ENCODE measurements around the gene KCNH3. TPM values are rescaled to one million over a fixed set of nuclear protein-coding genes. Genes with fewer than 3 reads are reported as not detected.
"Not testable (repeated sequence)": the region's sequence is repeated elsewhere in the genome, so short reads cannot be mapped to it uniquely, and the experiment has no call there.

KCNH3 gene
- total RNA-seq, 2 donors from 2014 or later = 0.19 to 1.0 TPM

DNA sequence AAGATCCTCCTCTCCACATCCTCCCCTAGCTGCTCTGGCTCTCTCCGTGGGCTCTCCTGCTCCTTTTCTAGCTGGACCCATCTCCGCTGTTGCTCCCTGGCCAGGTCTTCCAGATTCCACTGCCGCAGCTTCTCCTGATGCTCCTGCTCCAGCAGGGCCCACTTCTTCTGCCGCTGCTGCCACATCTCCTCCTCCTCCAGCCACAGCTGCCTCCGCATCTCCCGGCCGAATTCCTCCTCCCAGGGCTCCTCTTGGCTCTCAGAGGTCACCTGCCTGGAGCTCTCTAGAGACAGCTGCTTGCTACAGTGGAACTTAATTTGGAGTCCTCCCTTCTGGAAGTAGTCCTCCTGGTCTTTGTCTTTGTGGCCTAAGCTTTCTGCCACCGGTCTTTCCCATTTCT lies 61.1 kb downstream of the KCNH3 start:
- TF ChIP-seq, protein P1, sequence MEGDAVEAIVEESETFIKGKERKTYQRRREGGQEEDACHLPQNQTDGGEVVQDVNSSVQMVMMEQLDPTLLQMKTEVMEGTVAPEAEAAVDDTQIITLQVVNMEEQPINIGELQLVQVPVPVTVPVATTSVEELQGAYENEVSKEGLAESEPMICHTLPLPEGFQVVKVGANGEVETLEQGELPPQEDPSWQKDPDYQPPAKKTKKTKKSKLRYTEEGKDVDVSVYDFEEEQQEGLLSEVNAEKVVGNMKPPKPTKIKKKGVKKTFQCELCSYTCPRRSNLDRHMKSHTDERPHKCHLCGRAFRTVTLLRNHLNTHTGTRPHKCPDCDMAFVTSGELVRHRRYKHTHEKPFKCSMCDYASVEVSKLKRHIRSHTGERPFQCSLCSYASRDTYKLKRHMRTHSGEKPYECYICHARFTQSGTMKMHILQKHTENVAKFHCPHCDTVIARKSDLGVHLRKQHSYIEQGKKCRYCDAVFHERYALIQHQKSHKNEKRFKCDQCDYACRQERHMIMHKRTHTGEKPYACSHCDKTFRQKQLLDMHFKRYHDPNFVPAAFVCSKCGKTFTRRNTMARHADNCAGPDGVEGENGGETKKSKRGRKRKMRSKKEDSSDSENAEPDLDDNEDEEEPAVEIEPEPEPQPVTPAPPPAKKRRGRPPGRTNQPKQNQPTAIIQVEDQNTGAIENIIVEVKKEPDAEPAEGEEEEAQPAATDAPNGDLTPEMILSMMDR (IDR thresholded peaks at IDR 0.05) = no peak
- DNase-seq (ENCODE audit: low spot score) = no peak
- Histone ChIP-seq H3K4me1 (no peaks in the 10 kb centered on the region), H3K4me3 (no peak overlapping the region), H3K36me3 (no peaks in the 10 kb centered on the region), H3K27ac (no peak overlapping the region), H3K9me3 (no peaks in the 10 kb centered on the region), H3K27me3 (no peaks in the 10 kb centered on the region)

DNA sequence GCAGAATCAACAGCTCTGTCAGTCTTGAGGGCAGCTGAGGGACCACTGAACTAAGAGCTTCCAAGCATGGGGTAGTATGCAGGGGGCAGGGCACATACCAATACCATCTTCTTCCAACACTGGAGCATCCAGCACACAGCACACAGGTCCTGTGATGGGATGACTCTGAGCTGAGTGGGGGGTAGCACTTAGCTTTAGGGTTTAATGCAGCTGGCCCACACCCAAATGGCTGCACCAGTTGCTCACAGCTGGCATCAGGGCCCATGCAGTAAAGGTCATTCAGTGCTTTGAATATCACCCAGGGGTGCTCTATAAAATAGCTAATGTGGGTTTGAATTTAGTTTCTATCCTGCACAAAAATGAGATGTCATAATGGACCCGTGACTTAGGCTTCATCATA lies 64.9 kb downstream of the KCNH3 start:
- TF ChIP-seq, protein P1 (IDR thresholded peaks at IDR 0.05) = no peak

DNA sequence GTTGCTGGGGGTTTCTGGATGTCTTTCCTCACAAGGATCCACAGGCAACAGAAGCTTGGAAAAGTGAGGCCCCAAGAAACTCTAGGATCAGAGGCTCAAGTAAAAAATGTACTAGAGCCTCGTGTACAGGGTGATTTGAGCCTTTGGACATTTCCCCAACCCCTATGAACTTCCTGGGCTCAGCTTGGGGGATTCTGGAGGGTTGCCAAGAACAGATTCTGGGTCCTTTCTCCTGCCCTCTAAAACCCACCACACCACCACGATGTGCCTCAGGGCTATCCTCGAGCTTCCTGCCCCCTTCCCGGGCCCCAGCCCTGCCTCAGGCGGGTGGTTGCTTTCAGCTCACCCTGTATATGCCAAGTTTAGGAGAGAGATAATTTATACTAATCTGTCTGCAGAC lies 66.0 kb downstream of the KCNH3 start:
- H3K27me3 ChIP-seq = no peaks in the 10 kb centered on the region
- H3K4me1 ChIP-seq = no peaks in the 10 kb centered on the region
- no peaks in the 10 kb centered on the region for H3K9me3 ChIP-seq
- no peak for DNase-seq (ENCODE audit: low spot score)
- no peak overlapping the region for H3K27ac ChIP-seq
- TF ChIP-seq, protein P1 (IDR thresholded peaks at IDR 0.05) = no peak
- H3K4me3 ChIP-seq = no peak overlapping the region
- no peaks in the 10 kb centered on the region for H3K36me3 ChIP-seq

More for the DNA sequence above, 64.9 kb downstream of the KCNH3 start:
- no peaks in the 10 kb centered on the region for H3K9me3 ChIP-seq
- no peak overlapping the region for H3K27ac ChIP-seq
- no peaks in the 10 kb centered on the region for H3K36me3 ChIP-seq
- H3K4me1 ChIP-seq = no peaks in the 10 kb centered on the region
- H3K4me3 ChIP-seq = no peak overlapping the region
- no peaks in the 10 kb centered on the region for H3K27me3 ChIP-seq
- no peak for DNase-seq (ENCODE audit: low spot score)

DNA sequence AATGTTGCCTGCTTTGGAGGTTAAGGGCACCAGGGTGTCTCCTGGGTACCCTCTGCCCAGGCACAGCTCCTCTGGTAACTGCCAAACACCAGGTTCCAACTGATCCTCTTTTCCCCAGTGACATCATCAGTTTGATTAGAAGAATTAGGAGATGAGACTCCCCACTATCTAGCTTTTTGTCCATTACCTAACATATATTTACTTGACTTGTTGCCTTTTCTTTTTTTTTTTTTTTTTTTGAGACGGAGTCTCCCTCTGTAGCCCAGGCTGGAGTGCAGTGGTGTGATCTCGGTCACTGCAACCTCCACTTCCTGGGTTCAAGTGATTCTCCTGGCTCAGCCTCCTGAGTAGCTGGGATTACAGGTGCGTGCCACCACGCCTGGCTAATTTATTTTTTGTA lies 66.7 kb downstream of the KCNH3 start, which contains the start of gene FAM186B:
Gene FAM186B (minus strand): TSS at position 101 of the 400 bp plus-strand sequence. CDS start 162 bp downstream, outside the sequence.
- not testable (repeated sequence) for H3K36me3 ChIP-seq; DNase-seq (ENCODE audit: low spot score)

More for the DNA sequence above, 66.7 kb downstream of the KCNH3 start, which contains the start of gene FAM186B:
- not testable (repeated sequence) for H3K27ac ChIP-seq, H3K27me3 ChIP-seq, H3K4me1 ChIP-seq, H3K9me3 ChIP-seq, H3K4me3 ChIP-seq

Other genes with a start within 250 kb of the KCNH3 start
- gene PRPH, start 243.9 kb upstream of the KCNH3 start, total RNA-seq = under 1 TPM in 1 of 2 donors, not detected in 1; 0.75 TPM
- under 1 TPM in 1 of 2 donors, not detected in 1; 0.48 TPM for gene TROAP, start 215.8 kb upstream of the KCNH3 start, total RNA-seq
- gene C1QL4, start 201.8 kb upstream of the KCNH3 start, total RNA-seq = not detected
- gene DNAJC22, start 192.1 kb upstream of the KCNH3 start, total RNA-seq = 1 to 10 TPM in 1 of 2 donors, under 1 TPM in 1; 0.93 to 1.2 TPM
- 1 to 10 TPM; 4.6 to 7.6 TPM for gene SPATS2, start 171.6 kb upstream of the KCNH3 start, total RNA-seq
- 10 to 100 TPM; 81.8 to 82.8 TPM for gene MCRS1, start 29.1 kb downstream of the KCNH3 start, total RNA-seq
- gene FAM186B, start 66.6 kb downstream of the KCNH3 start, total RNA-seq = under 1 TPM in 1 of 2 donors, not detected in 1; 0.28 TPM
- gene PRPF40B, start 84.5 kb downstream of the KCNH3 start, total RNA-seq = 10 to 100 TPM; 14.9 to 16.0 TPM
- 10 to 100 TPM in 1 of 2 donors, 1 to 10 TPM in 1; 9.0 to 19.7 TPM for gene FMNL3, start 168.4 kb downstream of the KCNH3 start, total RNA-seq
- 100 to 1,000 TPM; 196 to 248 TPM for gene TMBIM6, start 202.5 kb downstream of the KCNH3 start, total RNA-seq

Data from right atrium auricular region (tissue), 2 donors.